Effector CD8-positive, alpha-beta T cell (primary cell): ENCODE results near the gene RAP1GAP2.
"Not testable (repeated sequence)": the region's sequence is repeated elsewhere in the genome, so short reads cannot be mapped to it uniquely, and the experiment has no call there.

Experiments used
- DNase-seq: peaks from one replicate; lab custom pipeline; 2025; lab: John Stamatoyannopoulos, UW
- total RNA-seq, 4 experiments: gene quantifications; one replicate each; lab custom pipeline; 2026; lab: John Stamatoyannopoulos, UW

Gene RAP1GAP2
- total RNA-seq = 26.4 to 67.9 (median 35.8) reads per million in 4 experiments

- peak; percentile 31 for DNase-seq
These were observed at the start of gene RAP1GAP2 for GRCh38 chr17:2796164-2797125. Gene RAP1GAP2, plus strand, starts transcription at chr17:2796438. Its CDS starts 90 bp downstream, at chr17:2796528.

GRCh38 chr17:2749058-2749783 is 47.0 kb upstream of the RAP1GAP2 start, which contains the start of gene CCDC92B:
Gene CCDC92B, minus strand, starts transcription at chr17:2749652. Its CDS starts 14,507 bp downstream, at chr17:2735145.
- no peak for DNase-seq

- DNase-seq = peak; percentile 39
These were observed 46.5 kb upstream of the RAP1GAP2 start for GRCh38 chr17:2749784-2750181.

GRCh38 chr17:2750721-2751120 is 45.5 kb upstream of the RAP1GAP2 start:
- no peak for DNase-seq

- DNase-seq = no peak
These were observed 44.7 kb upstream of the RAP1GAP2 start for GRCh38 chr17:2751491-2751890.

- DNase-seq = no peak
These were observed 40.1 kb upstream of the RAP1GAP2 start for GRCh38 chr17:2755891-2756724.

DNA sequence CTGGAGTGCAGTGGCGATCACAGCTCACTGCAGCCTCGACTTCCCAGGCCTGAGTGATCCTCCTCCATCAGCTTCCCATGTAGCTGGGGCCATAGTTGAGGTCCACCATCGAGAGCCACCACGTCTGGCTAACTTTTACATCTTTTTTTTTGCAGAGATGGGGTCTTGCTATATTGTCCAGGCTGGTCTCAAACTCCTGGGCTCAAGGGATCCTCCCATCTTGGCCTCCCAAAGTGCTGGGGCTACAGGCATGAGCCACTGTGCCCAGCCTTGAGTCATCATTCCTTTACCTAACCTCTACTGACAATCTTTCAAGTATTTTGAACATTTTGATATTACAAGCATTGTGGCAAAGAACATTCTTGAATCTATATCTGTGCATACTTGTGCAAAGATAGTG is 37.4 kb upstream of the RAP1GAP2 start:
- DNase-seq = no peak

DNA sequence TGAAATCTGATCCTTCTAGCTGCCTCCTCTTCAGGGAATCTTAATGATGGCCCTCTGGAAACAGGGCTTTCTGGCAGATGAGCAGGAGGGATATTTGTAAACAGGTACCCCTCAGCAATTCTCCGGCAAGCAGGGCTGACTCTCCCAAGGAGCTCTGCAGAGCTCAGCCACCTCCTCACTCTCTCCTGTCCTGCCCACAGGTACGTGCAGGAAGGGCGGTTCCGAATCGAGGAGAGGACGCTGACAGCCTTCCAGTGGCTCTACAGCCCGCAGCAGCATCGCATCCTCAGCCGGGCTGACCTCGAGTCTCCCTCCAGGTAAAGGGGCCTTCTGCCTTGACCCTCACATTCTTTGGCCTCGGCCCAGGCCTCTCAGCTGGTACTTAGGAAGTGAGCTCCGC is 26.1 kb upstream of the RAP1GAP2 start:
- no peak for DNase-seq

- no peak for DNase-seq
These were observed 21.0 kb upstream of the RAP1GAP2 start for GRCh38 chr17:2775206-2775605.

DNA sequence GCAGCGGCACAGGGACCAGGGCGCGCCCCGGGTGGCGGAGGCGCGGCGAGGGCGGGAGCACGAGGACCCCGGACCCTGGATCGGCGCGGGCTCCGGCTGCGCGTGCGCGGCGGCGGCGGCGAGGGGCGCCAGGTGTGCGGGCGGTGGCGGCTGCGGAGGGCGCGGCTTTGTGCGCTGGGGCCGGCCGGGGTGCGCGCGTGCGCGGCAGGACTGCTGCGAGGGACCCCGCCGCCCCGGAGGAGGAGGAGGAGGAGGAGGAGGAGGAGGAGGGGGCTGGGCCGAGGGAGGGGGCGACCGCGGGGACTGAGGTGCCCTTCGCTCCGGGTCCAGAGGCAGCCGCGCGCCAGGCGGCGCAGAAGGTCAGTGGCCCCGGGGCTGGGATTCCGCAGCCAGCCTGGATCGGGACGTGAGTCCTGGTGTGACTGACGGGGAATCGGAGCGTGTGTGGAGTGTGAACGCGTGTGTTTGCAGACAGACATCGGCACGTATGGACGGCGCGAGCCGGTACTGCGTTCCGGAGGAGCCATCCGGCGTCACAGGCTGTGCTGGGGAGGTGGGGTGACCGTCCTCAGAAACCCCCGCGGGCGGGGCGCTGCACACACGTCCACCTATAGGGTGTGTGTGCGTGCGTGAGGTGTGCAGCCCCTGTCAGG is 19.5 kb upstream of the RAP1GAP2 start:
- DNase-seq = no peak

DNA sequence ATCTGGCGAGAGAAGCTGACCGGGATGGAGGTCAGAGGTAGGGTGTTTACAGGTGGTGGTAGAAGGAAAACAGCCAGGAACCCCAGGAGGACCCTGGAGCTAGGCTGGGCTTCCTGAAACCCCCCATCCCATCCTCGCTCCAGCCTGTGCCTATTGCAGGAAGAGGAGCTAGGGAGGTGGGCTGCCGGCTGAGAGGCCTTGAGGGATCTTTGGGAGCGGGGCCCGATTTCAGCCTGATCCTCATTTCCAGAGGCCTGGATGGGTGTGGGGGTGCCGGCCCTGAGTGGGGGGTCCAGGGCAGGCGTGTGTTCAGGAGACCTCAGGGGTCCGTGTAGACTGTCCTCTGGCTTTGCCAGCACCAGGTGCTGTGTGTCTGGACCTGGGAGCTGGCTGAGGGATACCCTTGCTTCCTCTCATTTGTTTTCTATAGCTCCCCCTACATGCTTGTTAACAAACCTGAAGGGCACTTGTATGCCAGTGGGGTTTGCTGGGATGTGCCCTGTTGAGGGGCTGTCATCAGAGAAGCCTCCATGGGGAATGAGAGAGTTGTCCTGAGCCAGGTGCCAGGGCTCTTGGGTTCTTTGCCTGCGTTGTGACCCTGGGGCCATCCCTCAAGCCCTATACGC is 18.9 kb upstream of the RAP1GAP2 start:
- no peak for DNase-seq

DNA sequence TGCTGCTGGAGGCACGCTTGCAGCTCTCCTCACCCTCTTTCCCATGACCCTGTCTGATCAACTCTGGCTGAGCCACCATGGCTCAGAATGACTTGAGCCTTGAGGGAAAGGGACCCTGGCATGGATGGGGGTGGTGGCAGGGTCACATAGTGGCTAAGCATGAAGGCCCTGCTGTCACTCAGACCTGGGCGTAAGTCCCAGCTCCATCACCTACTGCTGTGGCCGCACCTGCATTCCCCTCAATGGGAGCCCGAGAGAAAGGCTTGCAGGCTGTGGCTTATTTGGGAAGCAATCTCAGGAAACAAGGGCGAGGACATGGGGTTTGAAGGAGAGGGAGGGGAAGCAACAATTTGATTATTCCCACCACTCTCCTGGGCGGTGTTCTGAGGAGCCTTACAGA is 17.7 kb upstream of the RAP1GAP2 start:
- DNase-seq = no peak

GRCh38 chr17:2779545-2779944 is 16.7 kb upstream of the RAP1GAP2 start:
- DNase-seq = no peak

- no peak for DNase-seq
These were observed 16.0 kb upstream of the RAP1GAP2 start for GRCh38 chr17:2780256-2780655.

DNA sequence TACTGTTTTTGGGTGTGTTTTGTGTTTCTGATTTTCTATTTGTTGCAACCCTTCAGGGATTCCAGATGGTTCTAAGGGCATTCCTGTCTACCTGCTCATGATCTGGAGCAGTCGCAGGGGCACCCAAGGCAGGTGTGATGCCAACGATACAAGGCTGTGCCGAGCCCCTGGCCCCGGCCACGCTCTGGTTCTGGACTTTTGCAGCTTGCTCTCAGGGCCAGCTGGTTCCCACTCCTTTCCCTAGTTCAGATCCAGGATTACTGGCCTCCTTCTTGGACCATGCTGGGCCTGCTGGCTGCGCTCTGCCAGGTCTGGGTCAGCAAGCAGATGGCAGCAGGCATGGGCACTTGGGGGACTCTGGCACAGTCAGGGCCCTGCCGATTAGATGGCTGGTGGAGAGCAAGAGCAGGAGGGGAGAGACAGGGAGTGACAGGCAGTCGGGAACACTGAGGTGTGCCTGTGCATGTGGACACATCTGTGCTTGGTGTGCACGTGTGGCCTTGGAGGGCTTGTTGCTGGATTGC is 15.2 kb upstream of the RAP1GAP2 start:
- DNase-seq = no peak

DNA sequence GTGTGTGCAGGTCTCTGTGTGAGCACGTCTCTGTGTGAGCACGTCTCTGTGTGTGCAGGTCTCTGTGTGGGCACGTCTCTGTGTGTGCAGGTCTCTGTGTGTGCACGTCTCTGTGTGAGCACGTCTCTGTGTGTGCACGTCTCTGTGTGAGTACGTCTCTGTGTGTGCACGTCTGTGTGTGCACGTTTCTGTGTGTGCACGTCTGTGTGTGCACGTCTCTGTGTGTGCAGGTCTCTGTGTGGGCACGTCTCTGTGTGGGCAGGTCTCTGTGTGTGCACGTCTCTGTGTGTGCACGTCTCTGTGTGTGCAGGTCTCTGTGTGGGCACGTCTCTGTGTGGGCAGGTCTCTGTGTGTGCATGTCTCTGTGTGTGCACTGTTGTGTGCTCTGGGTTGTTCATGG is 14.6 kb upstream of the RAP1GAP2 start:
- DNase-seq = not testable (repeated sequence)

DNA sequence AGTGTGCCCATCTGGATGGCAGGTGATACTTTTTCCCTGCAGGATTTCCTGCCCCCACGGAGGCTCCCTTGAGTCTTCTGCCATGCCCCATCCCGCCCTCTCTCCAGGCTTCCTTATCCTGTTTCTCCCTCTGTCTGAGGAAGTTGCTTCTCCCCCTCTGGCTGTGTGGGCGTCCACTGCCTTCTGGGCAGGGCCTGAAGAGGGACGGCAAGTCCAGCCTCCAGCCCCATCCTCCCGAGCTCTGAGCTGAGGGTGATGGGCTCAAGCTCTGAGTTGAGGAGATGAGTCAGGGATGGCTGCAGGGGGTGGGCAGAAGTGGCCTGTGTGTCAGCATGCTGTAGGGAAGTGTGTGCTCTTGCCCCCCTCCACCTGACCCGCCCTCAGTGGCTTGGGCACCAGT is 14.2 kb upstream of the RAP1GAP2 start:
- no peak for DNase-seq

DNA sequence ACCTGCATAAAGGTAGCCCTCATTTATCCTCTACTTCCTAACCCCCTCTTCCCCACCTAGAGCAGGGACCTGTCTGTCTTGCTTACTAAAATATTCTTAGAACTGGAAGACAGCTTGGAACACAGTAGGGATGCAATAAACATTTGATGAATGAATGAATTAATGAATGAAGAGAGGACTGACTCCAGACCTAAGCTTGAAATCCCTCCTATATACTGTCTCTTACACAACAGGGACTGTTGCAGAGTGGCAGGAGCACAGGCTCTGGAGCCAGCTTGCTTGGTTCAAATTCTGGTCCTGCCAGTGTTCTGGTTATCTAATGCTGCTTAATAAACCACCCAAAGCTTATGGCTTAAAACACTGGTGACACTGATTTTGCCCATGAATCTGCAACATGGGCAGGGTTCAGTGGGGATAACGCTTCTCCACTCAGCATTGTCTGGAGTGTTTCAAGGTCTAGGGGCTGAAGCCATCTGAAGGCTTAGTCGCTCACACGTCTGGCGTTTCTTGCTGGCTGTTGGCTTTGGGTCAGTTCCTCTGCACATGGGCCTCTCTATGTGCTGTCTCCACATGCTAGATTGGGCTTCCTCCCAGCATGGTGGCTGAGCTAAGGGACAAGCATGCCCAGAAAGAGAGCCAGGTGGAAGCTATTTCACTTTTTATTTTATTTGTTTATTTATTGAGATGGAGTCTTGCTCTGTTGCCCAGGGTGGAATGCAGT is 12.8 kb upstream of the RAP1GAP2 start:
- DNase-seq = no peak

GRCh38 chr17:2784864-2785263 is 11.4 kb upstream of the RAP1GAP2 start:
- DNase-seq = no peak

- not testable (repeated sequence) for DNase-seq
These were observed 10.9 kb upstream of the RAP1GAP2 start for GRCh38 chr17:2785376-2785775.
